Subcutaneous abdominal adipose tissue (tissue), 5 donors: Measurements from ENCODE around the gene NET1.
"Not testable (repeated sequence)": the region's sequence is repeated elsewhere in the genome, so short reads cannot be mapped to it uniquely, and the experiment has no call there.

Experiments
- H3K27ac ChIP-seq: one replicate; pipeline ENCODE4 v1.7.0; 2013; ENCODE audit warnings: low read depth, mild to moderate bottlenecking, inconsistent platforms, low read length, moderate library complexity
- H3K27me3 ChIP-seq, 5 donors: one replicate each; pipeline ENCODE4 v1.7.0; 2013; ENCODE audit warnings: low read length in 5 of 5, inconsistent platforms in 1 of 5; ENCODE audit not compliant: control insufficient read depth in 5 of 5, insufficient read depth in 4 of 5
- H3K36me3 ChIP-seq, 5 donors: one replicate each; pipeline ENCODE4 v1.7.0; 2013; ENCODE audit warnings: low read length in 5 of 5; ENCODE audit not compliant: control insufficient read depth in 5 of 5, insufficient read depth in 5 of 5
- H3K4me1 ChIP-seq, 5 donors: one replicate each; pipeline ENCODE4 v1.7.0; 2013; ENCODE audit warnings: low read length in 5 of 5, mild to moderate bottlenecking in 3 of 5, moderate library complexity in 1 of 5; ENCODE audit not compliant: control insufficient read depth in 5 of 5, insufficient read depth in 5 of 5
- H3K4me3 ChIP-seq, 5 donors: one replicate each; pipeline ENCODE4 v1.7.0; 2013; ENCODE audit warnings: low read length in 5 of 5, low read depth in 1 of 5
- H3K9ac ChIP-seq, 5 donors: one replicate each; pipeline ENCODE4 v1.7.0; 2013; ENCODE audit warnings: low read length in 5 of 5, mild to moderate bottlenecking in 4 of 5, moderate library complexity in 3 of 5
- H3K9me3 ChIP-seq, 5 donors: one replicate each; pipeline ENCODE4 v1.7.0; 2013; ENCODE audit warnings: low read length in 5 of 5; ENCODE audit not compliant: control insufficient read depth in 5 of 5
- donor health status: healthy.
- donor health status: healthy.
- donor health status: healthy.
- donor health status: healthy.
- donor health status: healthy.

Gene NET1

DNA sequence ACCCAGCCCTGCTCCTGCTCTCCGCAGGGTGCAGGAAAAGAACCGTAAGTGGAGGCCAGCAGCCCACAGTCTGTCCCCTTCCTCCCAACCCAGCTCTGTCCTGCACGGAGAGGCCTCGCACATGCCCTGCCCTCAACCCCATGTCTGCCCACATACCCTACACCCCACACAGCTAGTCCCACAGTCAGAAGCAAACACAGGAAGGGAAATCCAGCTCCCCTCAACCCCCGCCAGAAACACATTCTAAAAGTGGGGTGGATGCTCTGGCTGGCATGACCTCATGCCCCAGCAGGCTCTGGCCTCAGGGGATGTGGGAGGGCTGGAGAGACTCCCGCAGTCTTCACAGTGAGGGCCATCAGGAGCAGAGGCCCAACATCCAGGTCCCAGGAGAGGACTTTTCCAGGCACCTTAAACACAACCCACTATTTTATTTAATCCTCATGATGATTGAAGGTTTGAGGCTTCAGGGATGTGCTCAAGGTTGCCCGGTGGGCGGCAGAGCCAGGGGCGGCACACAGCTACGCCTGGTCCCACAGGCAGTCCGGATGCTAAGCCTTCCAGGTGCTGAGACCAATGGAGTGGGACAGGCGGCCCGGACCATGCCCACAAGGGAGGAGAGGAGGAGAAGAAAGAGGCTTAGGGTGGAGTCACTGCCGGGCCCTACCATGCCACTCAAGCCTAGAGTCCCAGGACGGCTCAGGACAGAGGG, 57.1 kb downstream of the NET1 start:
- no peaks in the 10 kb centered on the region for H3K36me3 ChIP-seq
- no peak overlapping the region for H3K9ac ChIP-seq
- no peak overlapping the region for H3K4me3 ChIP-seq
- peaks cover 0 to 12% (median 10%) of the 10 kb centered on the region in 5 donors for H3K9me3 ChIP-seq
- H3K4me1 ChIP-seq = peaks cover 0 to 38% (median 26%) of the 10 kb centered on the region in 5 donors
- H3K27me3 ChIP-seq = no peaks in the 10 kb centered on the region
- no peak overlapping the region for H3K27ac ChIP-seq

DNA sequence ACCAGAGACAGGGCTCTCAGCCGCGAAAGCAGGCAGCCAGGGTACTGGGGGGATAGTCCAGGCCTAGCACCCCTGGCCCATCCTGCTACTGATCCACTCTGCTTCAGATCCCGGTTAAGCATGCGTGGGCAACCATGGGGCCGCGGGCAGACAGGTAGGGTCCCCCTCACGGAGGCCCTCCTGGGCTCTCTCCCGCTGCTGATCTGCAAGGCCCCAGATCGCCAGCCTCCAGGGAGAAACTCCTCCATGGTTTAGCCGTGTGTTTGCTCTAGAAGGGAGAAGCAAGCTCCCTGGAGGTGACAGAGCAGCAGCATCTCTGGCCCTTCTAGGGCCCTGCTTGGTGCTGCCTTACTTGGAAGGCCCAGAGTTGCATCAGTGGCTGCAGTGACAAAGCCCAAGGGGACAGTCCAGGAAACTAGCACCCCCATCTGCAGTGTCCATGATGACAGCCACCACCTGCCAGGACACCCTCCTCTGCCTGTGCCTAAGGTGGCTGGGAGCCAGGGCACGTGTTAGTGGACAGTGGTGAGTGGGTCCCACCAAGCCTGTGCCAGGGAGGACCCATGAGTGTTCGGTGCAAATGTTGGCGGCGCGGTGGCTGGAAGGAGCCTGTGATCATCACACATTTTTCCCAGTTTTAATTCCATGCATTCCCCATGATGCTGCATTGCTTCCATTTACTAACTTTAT, 57.9 kb downstream of the NET1 start:
- Histone ChIP-seq H3K9ac (no peak overlapping the region), H3K27ac (no peak overlapping the region), H3K36me3 (no peaks in the 10 kb centered on the region), H3K4me1 (peaks cover 0 to 34% (median 26%) of the 10 kb centered on the region in 5 donors), H3K4me3 (no peak overlapping the region), H3K9me3 (peaks cover 0 to 12% (median 10%) of the 10 kb centered on the region in 5 donors), H3K27me3 (no peaks in the 10 kb centered on the region)

DNA sequence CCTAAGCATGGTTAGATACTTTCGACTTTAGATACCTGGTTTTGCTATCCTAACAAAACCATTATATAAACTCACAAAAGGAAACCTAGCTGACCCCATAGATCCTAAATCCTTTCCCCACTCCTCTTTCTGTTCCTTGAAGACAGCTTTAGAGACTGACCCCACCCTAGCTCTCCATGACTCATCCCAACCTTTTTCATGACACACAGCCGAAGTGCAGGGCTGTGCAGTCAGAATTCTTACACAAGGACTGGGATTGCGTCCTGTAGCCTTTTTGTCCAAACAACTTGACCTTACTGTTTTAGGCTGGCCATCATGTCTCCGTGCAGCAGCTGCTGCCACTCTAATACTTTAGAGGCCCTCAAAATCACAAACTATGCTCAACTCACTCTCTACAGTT, 62.3 kb downstream of the NET1 start:
- not testable (repeated sequence) for H3K9me3 ChIP-seq, H3K9ac ChIP-seq, H3K36me3 ChIP-seq, H3K4me1 ChIP-seq, H3K27me3 ChIP-seq, H3K27ac ChIP-seq, H3K4me3 ChIP-seq

DNA sequence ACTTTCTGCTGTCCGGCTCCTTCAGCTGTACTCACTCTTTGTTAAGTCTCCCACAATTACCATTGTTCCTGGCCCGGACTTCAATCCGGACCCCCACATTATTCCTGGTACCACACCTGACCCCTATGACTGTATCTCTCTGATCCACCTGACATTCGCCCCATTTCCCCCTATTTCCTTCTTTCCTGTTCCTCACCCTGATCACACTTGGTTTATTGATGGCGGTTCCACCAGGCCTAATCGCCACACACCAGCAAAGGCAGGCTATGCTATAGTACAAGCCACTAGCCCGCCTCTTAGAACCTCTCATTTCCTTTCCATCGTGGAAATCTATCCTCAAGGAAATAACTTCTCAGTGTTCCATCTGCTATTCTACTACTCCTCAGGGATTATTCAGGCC, 62.7 kb downstream of the NET1 start:
- not testable (repeated sequence) for H3K27me3 ChIP-seq, H3K9me3 ChIP-seq, H3K36me3 ChIP-seq, H3K4me1 ChIP-seq, H3K27ac ChIP-seq, H3K4me3 ChIP-seq, H3K9ac ChIP-seq

DNA sequence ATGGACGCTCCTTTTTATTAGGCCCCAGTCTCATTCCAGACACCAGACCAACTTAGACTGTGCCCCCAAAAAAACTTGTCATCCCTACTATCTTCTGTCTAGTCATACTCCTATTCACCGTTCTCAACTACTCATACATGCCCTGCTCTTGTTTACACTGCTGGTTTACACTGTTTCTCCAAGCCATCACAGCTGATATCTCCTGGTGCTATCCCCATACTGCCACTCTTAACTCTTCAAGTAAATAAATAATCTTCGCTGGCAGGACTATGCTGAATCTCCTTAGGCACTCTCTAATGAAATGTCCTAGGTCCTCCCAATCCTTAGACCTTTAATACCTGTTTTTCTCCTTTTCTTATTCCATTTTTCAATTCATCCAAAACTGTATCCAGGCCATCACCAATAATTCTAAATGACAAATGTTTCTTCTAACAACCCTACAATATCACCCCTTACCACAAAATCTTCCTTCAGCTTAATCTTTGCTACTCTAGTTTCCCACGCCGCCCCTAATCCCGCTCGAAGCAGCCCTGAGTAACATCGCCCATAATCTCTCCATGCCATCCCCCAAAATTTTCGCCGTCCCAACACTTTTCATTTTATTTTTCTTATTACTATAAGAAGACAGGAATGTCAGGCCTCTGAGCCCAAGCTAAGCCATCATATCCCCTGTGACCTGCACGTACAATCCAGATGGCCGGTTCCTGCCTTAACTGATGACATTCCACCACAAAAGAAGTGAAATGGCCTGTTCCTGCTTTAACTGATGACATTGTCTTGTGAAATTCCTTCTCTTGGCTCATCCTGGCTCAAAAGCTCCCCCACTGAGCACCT, 63.8 kb downstream of the NET1 start:
- not testable (repeated sequence) for H3K4me1 ChIP-seq, H3K4me3 ChIP-seq, H3K9ac ChIP-seq, H3K36me3 ChIP-seq, H3K9me3 ChIP-seq, H3K27me3 ChIP-seq, H3K27ac ChIP-seq

- Histone ChIP-seq H3K27me3 (no peaks in the 10 kb centered on the region), H3K4me3 (no peak overlapping the region), H3K36me3 (no peaks in the 10 kb centered on the region), H3K9me3 (no peaks in the 10 kb centered on the region), H3K9ac (no peak overlapping the region), H3K27ac (no peak overlapping the region), H3K4me1 (peaks cover 0 to 3% (median 0%) of the 10 kb centered on the region in 5 donors)
Observed at GRCh38 chr10:5476918-5477525, 64.7 kb downstream of the NET1 start.

- H3K4me3 ChIP-seq = no peak overlapping the region
- no peaks in the 10 kb centered on the region for H3K36me3 ChIP-seq
- H3K27ac ChIP-seq = no peak overlapping the region
- peaks cover 0 to 3% (median 0%) of the 10 kb centered on the region in 5 donors for H3K4me1 ChIP-seq
- H3K9ac ChIP-seq = no peak overlapping the region
- no peaks in the 10 kb centered on the region for H3K9me3 ChIP-seq
- no peaks in the 10 kb centered on the region for H3K27me3 ChIP-seq
Observed at GRCh38 chr10:5477948-5478693, 65.8 kb downstream of the NET1 start.

DNA sequence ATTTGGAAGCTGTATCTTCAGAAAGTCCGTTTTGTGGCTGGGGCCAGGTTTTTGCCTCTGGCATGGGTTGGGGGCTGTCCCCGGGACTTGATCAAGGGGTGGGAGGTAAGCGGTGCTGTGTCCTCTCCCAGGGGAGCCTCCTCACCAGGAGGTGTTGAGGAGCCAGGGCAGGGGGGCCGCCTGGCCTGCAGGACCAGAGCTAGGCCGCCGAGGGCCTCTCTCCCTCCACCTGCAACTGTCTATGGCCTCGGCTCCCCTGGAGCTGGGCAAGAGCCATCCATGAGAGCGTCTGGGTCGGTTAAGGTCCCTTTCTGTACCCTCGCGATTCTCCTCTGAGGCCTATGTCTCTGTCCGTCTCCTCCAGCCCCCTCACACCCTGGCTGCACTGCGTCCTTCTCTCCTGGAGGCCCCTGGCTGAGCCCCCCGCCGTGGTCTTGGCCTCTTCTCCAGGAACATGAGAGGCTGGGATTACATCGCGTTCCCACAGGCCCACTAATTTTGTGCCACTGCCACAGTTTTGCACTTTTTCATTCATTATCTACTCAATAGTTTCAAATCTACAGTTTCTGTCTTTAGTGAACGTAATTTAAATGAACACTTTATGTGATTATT, 66.4 kb downstream of the NET1 start:
- Histone ChIP-seq H3K9ac (no peak overlapping the region), H3K27me3 (no peaks in the 10 kb centered on the region), H3K4me1 (peaks cover 0 to 3% (median 0%) of the 10 kb centered on the region in 5 donors), H3K36me3 (no peaks in the 10 kb centered on the region), H3K27ac (no peak overlapping the region), H3K9me3 (no peaks in the 10 kb centered on the region), H3K4me3 (no peak overlapping the region)

GRCh38 chr10:5479481-5480161, 67.3 kb downstream of the NET1 start:
- H3K4me3 ChIP-seq = no peak overlapping the region
- H3K9me3 ChIP-seq = peaks cover 0 to 2% (median 0%) of the 10 kb centered on the region in 5 donors
- no peak overlapping the region for H3K27ac ChIP-seq
- H3K4me1 ChIP-seq = peaks cover 0 to 3% (median 0%) of the 10 kb centered on the region in 5 donors
- no peaks in the 10 kb centered on the region for H3K36me3 ChIP-seq
- H3K27me3 ChIP-seq = no peaks in the 10 kb centered on the region
- H3K9ac ChIP-seq = no peak overlapping the region
